HG03378 (cell line): ENCODE results near the gene MALSU1.

Experiments
- ATAC-seq: cut with Tn5 transposase; IDR thresholded peaks from one replicate; pipeline ENCODE4 v1.9.1; 2021; ENCODE audit warnings: mild to moderate bottlenecking, moderate library complexity; ENCODE audit not compliant: unreplicated experiment

The MALSU1 gene

GRCh38 chr7:23298885-23299769 lies at the start of gene MALSU1:
Gene MALSU1 (plus strand): TSS chr7:23299339. CDS start chr7:23299353, 14 bp downstream.
- ATAC-seq, result peak; percentile 96

- no peak for ATAC-seq
Observed at GRCh38 chr7:23249486-23249885, 49.7 kb upstream of the MALSU1 start.

- ATAC-seq, result no peak
Observed at GRCh38 chr7:23254051-23254681, 45.0 kb upstream of the MALSU1 start.

- no peak for ATAC-seq
Observed at GRCh38 chr7:23256731-23257130, 42.4 kb upstream of the MALSU1 start.

GRCh38 chr7:23260371-23260770 lies 38.8 kb upstream of the MALSU1 start:
- no peak for ATAC-seq

GRCh38 chr7:23261843-23262452 lies 37.2 kb upstream of the MALSU1 start:
- peak; percentile 89 for ATAC-seq

GRCh38 chr7:23264916-23265458 lies 34.2 kb upstream of the MALSU1 start:
- no peak for ATAC-seq

- no peak for ATAC-seq
Observed at GRCh38 chr7:23266918-23267317, 32.2 kb upstream of the MALSU1 start.

- no peak for ATAC-seq
Observed at GRCh38 chr7:23267357-23267756, 31.8 kb upstream of the MALSU1 start.

- ATAC-seq, result no peak
Observed at GRCh38 chr7:23268167-23268566, 31.0 kb upstream of the MALSU1 start.

- ATAC-seq, result no peak
Observed at GRCh38 chr7:23268746-23269145, 30.4 kb upstream of the MALSU1 start.

- no peak for ATAC-seq
Observed at GRCh38 chr7:23272275-23272674, 26.9 kb upstream of the MALSU1 start.

- ATAC-seq, result peak; percentile 94
Observed at GRCh38 chr7:23273141-23273599, 26.0 kb upstream of the MALSU1 start.

- no peak for ATAC-seq
Observed at GRCh38 chr7:23275912-23276311, 23.2 kb upstream of the MALSU1 start.

- ATAC-seq, result no peak
Observed at GRCh38 chr7:23276376-23276775, 22.8 kb upstream of the MALSU1 start.

- no peak for ATAC-seq
Observed at GRCh38 chr7:23276947-23277346, 22.2 kb upstream of the MALSU1 start.

- ATAC-seq, result no peak
Observed at GRCh38 chr7:23277359-23277989, 21.7 kb upstream of the MALSU1 start.

GRCh38 chr7:23279819-23280525 lies 19.2 kb upstream of the MALSU1 start:
- no peak for ATAC-seq

GRCh38 chr7:23283086-23283485 lies 16.1 kb upstream of the MALSU1 start:
- no peak for ATAC-seq

GRCh38 chr7:23284871-23285270 lies 14.3 kb upstream of the MALSU1 start:
- ATAC-seq, result no peak
